Breast epithelium (tissue), 3 donors: ENCODE data around the gene KCNE1.

Experiments
- POLR2A ChIP-seq: fragments of 450-650 bp; IDR thresholded peaks from one replicate; pipeline ENCODE4 v1.6.1; 2016; ENCODE audit warnings: antibody characterized with exemption, mild to moderate bottlenecking, moderate library complexity
- POLR2AphosphoS5 ChIP-seq, 3 donors: sonication (generic); formaldehyde crosslinking; IDR thresholded peaks; one replicate each; pipeline ENCODE4 v1.6.1; 2017; ENCODE audit warnings: antibody characterized with exemption in 3 of 3
- TF ChIP-seq, protein P1 (sequence below), 3 donors: fragments of 450-650 bp; IDR thresholded peaks; one replicate each; pipeline ENCODE4 v1.5.1; 2016 to 2017; ENCODE audit warnings: antibody characterized with exemption in 3 of 3, mild to moderate bottlenecking in 3 of 3, moderate library complexity in 3 of 3

DNA sequence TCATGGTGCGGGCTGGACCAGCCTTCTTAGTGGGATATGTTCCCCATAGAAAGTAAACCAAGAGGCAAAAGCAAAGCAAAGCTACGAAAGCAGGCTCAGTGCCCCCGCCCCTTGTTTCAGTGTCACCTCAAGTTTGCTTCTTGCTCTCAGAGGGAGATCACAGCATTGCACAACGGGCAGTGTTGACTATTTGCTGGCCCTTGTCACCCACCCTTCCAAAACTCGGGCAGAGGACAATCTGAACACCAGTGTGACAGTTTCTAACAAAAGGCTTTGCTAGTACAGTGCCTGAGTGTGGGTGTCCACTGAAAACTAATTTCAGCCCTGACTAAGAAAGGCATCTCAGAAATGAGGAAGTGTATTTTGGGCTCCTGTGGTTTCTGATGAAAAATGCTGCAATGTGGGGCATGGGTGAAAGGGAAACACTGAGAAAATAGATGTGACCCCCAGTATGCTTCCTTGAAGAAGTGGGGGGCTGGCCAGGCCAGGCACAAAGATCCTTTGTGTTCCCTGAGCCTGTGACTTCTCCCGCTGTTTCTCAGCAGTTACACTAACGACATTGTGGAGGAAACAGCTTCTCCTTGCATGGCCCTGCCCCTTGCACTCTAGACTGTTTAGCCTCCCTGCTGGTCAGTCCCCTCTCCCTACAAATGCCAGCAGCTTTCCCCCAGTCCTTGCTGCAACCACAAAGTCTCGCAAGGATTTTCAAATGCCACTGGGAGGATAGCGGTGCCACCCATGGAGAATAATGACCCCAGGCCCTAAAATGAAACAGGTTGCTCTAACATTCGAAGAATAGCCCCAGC is 33.3 kb upstream of the KCNE1 start:
- TF ChIP-seq, protein P1, sequence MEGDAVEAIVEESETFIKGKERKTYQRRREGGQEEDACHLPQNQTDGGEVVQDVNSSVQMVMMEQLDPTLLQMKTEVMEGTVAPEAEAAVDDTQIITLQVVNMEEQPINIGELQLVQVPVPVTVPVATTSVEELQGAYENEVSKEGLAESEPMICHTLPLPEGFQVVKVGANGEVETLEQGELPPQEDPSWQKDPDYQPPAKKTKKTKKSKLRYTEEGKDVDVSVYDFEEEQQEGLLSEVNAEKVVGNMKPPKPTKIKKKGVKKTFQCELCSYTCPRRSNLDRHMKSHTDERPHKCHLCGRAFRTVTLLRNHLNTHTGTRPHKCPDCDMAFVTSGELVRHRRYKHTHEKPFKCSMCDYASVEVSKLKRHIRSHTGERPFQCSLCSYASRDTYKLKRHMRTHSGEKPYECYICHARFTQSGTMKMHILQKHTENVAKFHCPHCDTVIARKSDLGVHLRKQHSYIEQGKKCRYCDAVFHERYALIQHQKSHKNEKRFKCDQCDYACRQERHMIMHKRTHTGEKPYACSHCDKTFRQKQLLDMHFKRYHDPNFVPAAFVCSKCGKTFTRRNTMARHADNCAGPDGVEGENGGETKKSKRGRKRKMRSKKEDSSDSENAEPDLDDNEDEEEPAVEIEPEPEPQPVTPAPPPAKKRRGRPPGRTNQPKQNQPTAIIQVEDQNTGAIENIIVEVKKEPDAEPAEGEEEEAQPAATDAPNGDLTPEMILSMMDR (IDR thresholded peaks at IDR 0.05), result no peak
- no peak for TF ChIP-seq POLR2A
- TF ChIP-seq POLR2AphosphoS5 (IDR thresholded peaks at IDR 0.05), result peak in 2 of 3 donors; percentile 19 to 57
